Epithelial cell of proximal tubule (primary cell): ENCODE results near the gene ENDOV. TPM values are rescaled to one million over a fixed set of nuclear protein-coding genes. Genes with fewer than 3 reads are reported as not detected.

ENCODE experiments used
- DNase-seq: peaks from one replicate; pipeline ENCODE4 v3.0.0-alpha.2; 2011; ENCODE audit warnings: low read depth
- H3K4me3 ChIP-seq: 2 replicates; pipeline ENCODE4 v1.5.1; 2011; ENCODE audit warnings: low read depth, mild to moderate bottlenecking, low read length
- CTCF ChIP-seq: conservative IDR thresholded peaks from 2 replicates; pipeline ENCODE4 v1.5.1; 2012; ENCODE audit warnings: low read depth, mild to moderate bottlenecking, low read length
- total RNA-seq: library from RNA; depleted of rRNA; stranded (reverse); fragments of >200 nt; gene quantifications from 2 replicates; pipeline ENCODE4 v1.2.3, GENCODE V29; 2015

Gene ENDOV
- total RNA-seq, 1 donor from 2014 or later, result 8.5 TPM

- H3K4me3 ChIP-seq, result no peak overlapping the region
- no peak for TF ChIP-seq CTCF
- no peak for DNase-seq
Observed at GRCh38 chr17:80439499-80439898, 24.5 kb downstream of the ENDOV start.

GRCh38 chr17:80441133-80441578 lies 26.2 kb downstream of the ENDOV start:
- no peak for TF ChIP-seq CTCF
- DNase-seq, result no peak
- H3K4me3 ChIP-seq, result no peak overlapping the region

- no peak overlapping the region for H3K4me3 ChIP-seq
- DNase-seq, result no peak
- no peak for TF ChIP-seq CTCF
Observed at GRCh38 chr17:80441598-80442322, 26.8 kb downstream of the ENDOV start.

GRCh38 chr17:80442323-80442659 lies 27.3 kb downstream of the ENDOV start:
- no peak for DNase-seq
- no peak for TF ChIP-seq CTCF
- no peak overlapping the region for H3K4me3 ChIP-seq

GRCh38 chr17:80442764-80443163 lies 27.8 kb downstream of the ENDOV start:
- no peak for TF ChIP-seq CTCF
- DNase-seq, result no peak
- H3K4me3 ChIP-seq, result no peak overlapping the region

GRCh38 chr17:80443498-80443897 lies 28.5 kb downstream of the ENDOV start:
- no peak for TF ChIP-seq CTCF
- H3K4me3 ChIP-seq, result no peak overlapping the region
- no peak for DNase-seq
